H1 (cell line): ENCODE results near the gene ZBTB46.

Experiments
- CHD2 ChIP-seq: IDR thresholded peaks from 2 replicates; pipeline ENCODE4 v1.6.1; 2012; ENCODE audit warnings: low read length, improper control_type of control experiment
- EGR1 ChIP-seq: IDR thresholded peaks from 2 replicates; pipeline ENCODE4 v1.6.1; 2011; ENCODE audit warnings: low read depth, low read length, borderline replicate concordance
- EP300 ChIP-seq, 2 experiments: IDR thresholded peaks; 1 replicate in 1 of 2; 2 replicates in 1 of 2; pipeline ENCODE4 v1.6.1; 2011 to 2012; ENCODE audit warnings: low read depth in 2 of 2, low read length in 2 of 2, mild to moderate bottlenecking in 2 of 2, borderline replicate concordance in 1 of 2, inconsistent platforms in 1 of 2, moderate library complexity in 1 of 2
- GABPA ChIP-seq: IDR thresholded peaks from 2 replicates; pipeline ENCODE4 v1.6.1; 2011; ENCODE audit warnings: mild to moderate bottlenecking, low read length, moderate library complexity, borderline replicate concordance; ENCODE audit not compliant: insufficient read depth
- HDAC2 ChIP-seq, 2 experiments: fragments of 300-600 bp in 1 of 2; sonication (generic) in 1 of 2; IDR thresholded peaks; 2 replicates each; pipeline ENCODE4 v1.6.1; 2011 to 2012; ENCODE audit warnings: low read depth in 2 of 2, low read length in 2 of 2, mild to moderate bottlenecking in 2 of 2, moderate library complexity in 2 of 2, borderline replicate concordance in 1 of 2, inconsistent platforms in 1 of 2
- KDM1A ChIP-seq: fragments of 200-600, 300-600 bp; sonication (generic); IDR thresholded peaks from 2 replicates; pipeline ENCODE4 v1.7.1; 2016; ENCODE audit warnings: mild to moderate bottlenecking, low read length, borderline replicate concordance
- POLR2A ChIP-seq, 2 experiments: IDR thresholded peaks; 1 replicate in 1 of 2; 2 replicates in 1 of 2; pipeline ENCODE4 v1.6.1; 2011; ENCODE audit warnings: low read depth in 2 of 2, low read length in 2 of 2, mild to moderate bottlenecking in 2 of 2; ENCODE audit errors: control extremely low read depth in 1 of 2
- RAD21 ChIP-seq, 2 experiments: IDR thresholded peaks in 1 of 2; conservative IDR thresholded peaks in 1 of 2; 2 replicates each; pipeline ENCODE4 v1.6.1; 2011; ENCODE audit warnings: low read depth in 2 of 2, low read length in 2 of 2, improper control_type of control experiment in 1 of 2, inconsistent platforms in 1 of 2, mild to moderate bottlenecking in 1 of 2, moderate library complexity in 1 of 2
- SAP30 ChIP-seq: fragments of 300-600 bp; sonication (generic); IDR thresholded peaks from 2 replicates; pipeline ENCODE4 v1.7.1; 2012; ENCODE audit warnings: low read length, moderate library complexity, mild to moderate bottlenecking, inconsistent platforms; ENCODE audit not compliant: insufficient read depth, insufficient replicate concordance
- SIRT6 ChIP-seq: IDR thresholded peaks from one replicate; pipeline ENCODE4 v1.7.1; 2012; ENCODE audit warnings: low read length, inconsistent platforms
- TF ChIP-seq, protein P1 (sequence below): IDR thresholded peaks from 2 replicates; pipeline ENCODE4 v1.6.1; 2012; ENCODE audit warnings: inconsistent platforms
- TF ChIP-seq, protein P2 (sequence below), 3 experiments: IDR thresholded peaks; 1 replicate in 2 of 3; 2 replicates in 1 of 3; pipeline versions ENCODE4 v1.5.1 to v1.6.1; 2011; ENCODE audit warnings: low read length in 3 of 3, mild to moderate bottlenecking in 3 of 3, inconsistent platforms in 2 of 3, low read depth in 1 of 3, moderate library complexity in 1 of 3; ENCODE audit not compliant: insufficient read depth in 1 of 3; ENCODE audit errors: control extremely low read depth in 1 of 3

DNA sequence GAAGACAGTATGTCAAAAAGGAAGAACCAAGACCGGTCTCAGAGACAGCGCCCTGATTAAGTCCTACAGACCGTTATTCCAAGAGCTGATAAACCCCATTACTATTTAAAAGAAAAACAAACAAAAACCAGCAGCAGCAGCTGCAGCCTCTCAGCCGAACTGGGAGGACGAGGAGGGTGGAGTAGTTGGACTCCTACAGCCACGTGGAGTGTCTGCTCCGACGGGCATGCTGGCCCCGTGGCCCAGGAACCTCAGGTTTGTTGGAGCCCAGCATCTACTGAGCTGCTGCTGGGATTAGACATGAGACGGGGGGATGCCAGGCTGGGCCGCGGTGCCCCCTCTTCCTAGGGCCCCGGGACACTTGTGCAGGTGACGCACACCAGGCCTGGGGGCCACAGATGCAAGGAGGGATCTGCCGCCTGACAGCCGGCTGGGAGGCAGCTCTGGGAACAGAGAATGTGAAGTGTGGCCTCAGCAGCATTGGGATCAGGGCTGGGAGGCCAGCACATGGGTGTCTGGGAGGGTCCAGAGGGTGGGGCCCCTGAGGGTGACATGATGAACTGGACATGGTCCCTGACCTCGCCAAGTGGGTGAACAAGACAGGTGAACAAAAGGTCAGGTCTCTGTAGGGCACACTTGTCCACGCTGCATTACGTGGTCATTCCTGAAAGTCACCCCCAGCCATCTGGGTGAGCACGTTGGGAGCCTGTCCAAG lies 2.9 kb upstream of the ZBTB46 start:
- no peak for TF ChIP-seq KDM1A
- TF ChIP-seq, protein P1, sequence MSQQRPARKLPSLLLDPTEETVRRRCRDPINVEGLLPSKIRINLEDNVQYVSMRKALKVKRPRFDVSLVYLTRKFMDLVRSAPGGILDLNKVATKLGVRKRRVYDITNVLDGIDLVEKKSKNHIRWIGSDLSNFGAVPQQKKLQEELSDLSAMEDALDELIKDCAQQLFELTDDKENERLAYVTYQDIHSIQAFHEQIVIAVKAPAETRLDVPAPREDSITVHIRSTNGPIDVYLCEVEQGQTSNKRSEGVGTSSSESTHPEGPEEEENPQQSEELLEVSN = no peak
- no peak for TF ChIP-seq EP300 (IDR thresholded peaks at IDR 0.05; ENCODE audit: borderline replicate concordance in 1 of 2, low read depth in 2 of 2, low read length in 2 of 2)
- TF ChIP-seq GABPA = no peak
- TF ChIP-seq, protein P2, sequence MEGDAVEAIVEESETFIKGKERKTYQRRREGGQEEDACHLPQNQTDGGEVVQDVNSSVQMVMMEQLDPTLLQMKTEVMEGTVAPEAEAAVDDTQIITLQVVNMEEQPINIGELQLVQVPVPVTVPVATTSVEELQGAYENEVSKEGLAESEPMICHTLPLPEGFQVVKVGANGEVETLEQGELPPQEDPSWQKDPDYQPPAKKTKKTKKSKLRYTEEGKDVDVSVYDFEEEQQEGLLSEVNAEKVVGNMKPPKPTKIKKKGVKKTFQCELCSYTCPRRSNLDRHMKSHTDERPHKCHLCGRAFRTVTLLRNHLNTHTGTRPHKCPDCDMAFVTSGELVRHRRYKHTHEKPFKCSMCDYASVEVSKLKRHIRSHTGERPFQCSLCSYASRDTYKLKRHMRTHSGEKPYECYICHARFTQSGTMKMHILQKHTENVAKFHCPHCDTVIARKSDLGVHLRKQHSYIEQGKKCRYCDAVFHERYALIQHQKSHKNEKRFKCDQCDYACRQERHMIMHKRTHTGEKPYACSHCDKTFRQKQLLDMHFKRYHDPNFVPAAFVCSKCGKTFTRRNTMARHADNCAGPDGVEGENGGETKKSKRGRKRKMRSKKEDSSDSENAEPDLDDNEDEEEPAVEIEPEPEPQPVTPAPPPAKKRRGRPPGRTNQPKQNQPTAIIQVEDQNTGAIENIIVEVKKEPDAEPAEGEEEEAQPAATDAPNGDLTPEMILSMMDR (IDR thresholded peaks at IDR 0.05; ENCODE audit: control extremely low read depth in 1 of 3, insufficient read depth in 1 of 3, low read depth in 1 of 3, low read length in 3 of 3) = no peak
- no peak for TF ChIP-seq POLR2A (IDR thresholded peaks at IDR 0.05; ENCODE audit: control extremely low read depth in 1 of 2, low read depth in 2 of 2, low read length in 2 of 2)
- no peak for TF ChIP-seq RAD21 (IDR thresholded peaks at IDR 0.05 in 1 of 2, conservative IDR thresholded peaks at IDR 0.05 in 1 of 2; ENCODE audit: low read depth in 2 of 2, low read length in 2 of 2)
- no peak for TF ChIP-seq SIRT6
- no peak for TF ChIP-seq CHD2
- no peak for TF ChIP-seq EGR1
- no peak for TF ChIP-seq HDAC2 (IDR thresholded peaks at IDR 0.05; ENCODE audit: borderline replicate concordance in 1 of 2, low read depth in 2 of 2, low read length in 2 of 2)
- no peak for TF ChIP-seq SAP30
